ENCODE measurements around the gene OR51E1.
A peak's percentile ranks its signal among the peaks of the same experiment; 100 is the strongest.

OR51E1 gene

GRCh38 chr11:4643682-4644081 is at the start of gene OR51E1:
TSS of gene OR51E1 (plus strand) at chr11:4643982. CDS start at chr11:4652527, 8,545 bp downstream.
- Histone ChIP-seq H3K27me3 (ENCODE audit: control insufficient read depth, insufficient read depth, low read length) (no peaks in the 10 kb centered on the region), H3K9ac (ENCODE audit: low read depth, low read length) (no peak within 1 kb of the TSS), H3K9me3 (ENCODE audit: control insufficient read depth, insufficient read depth, low read length) (no peaks in the 10 kb centered on the region), H3K27ac (ENCODE audit: low read depth, low read length) (no peak within 1 kb of the TSS), H3K36me3 (ENCODE audit: control insufficient read depth, insufficient read depth, low read length) (no peaks in the 10 kb centered on the region), H3K4me3 (ENCODE audit: low read depth, low read length) (no peak within 1 kb of the TSS), H3K4me1 (ENCODE audit: control insufficient read depth, insufficient read depth, low read length) (no peaks in the 10 kb centered on the region)

- Histone ChIP-seq H3K4me3 (ENCODE audit: low read depth, low read length) (no peak overlapping the region), H3K27ac (ENCODE audit: low read depth, low read length) (no peak overlapping the region), H3K27me3 (ENCODE audit: control insufficient read depth, insufficient read depth, low read length) (no peaks in the 10 kb centered on the region), H3K36me3 (ENCODE audit: control insufficient read depth, insufficient read depth, low read length) (peaks cover 19% of the 10 kb centered on the region), H3K9me3 (ENCODE audit: control insufficient read depth, insufficient read depth, low read length) (0 out of 2 replicates have a peak, but pooled peaks cover 4% of the 10 kb centered on the region), H3K4me1 (ENCODE audit: control insufficient read depth, insufficient read depth, low read length) (peaks cover 4% of the 10 kb centered on the region; the same call in 1 of the 2 replicates), H3K9ac (ENCODE audit: low read depth, low read length) (no peak overlapping the region)
Measured at GRCh38 chr11:4605057-4605456, 38.7 kb upstream of the OR51E1 start.

- H3K9ac ChIP-seq (ENCODE audit: low read depth, low read length): no peak overlapping the region
Measured at GRCh38 chr11:4606231-4607015, 37.4 kb upstream of the OR51E1 start.

GRCh38 chr11:4607096-4607495 is 36.7 kb upstream of the OR51E1 start:
- Histone ChIP-seq H3K9ac (ENCODE audit: low read depth, low read length) (0 out of 2 replicates have a peak overlapping the region, but pooled peaks have one; percentile 27), H3K27me3 (ENCODE audit: control insufficient read depth, insufficient read depth, low read length) (no peaks in the 10 kb centered on the region), H3K4me1 (ENCODE audit: control insufficient read depth, insufficient read depth, low read length) (peaks cover 4% of the 10 kb centered on the region; the same call in 1 of the 2 replicates), H3K27ac (ENCODE audit: low read depth, low read length) (no peak overlapping the region), H3K36me3 (ENCODE audit: control insufficient read depth, insufficient read depth, low read length) (no peaks in the 10 kb centered on the region; the same call in 1 of the 2 replicates), H3K4me3 (ENCODE audit: low read depth, low read length) (peak overlapping the region; percentile 78), H3K9me3 (ENCODE audit: control insufficient read depth, insufficient read depth, low read length) (0 out of 2 replicates have a peak, but pooled peaks cover 4% of the 10 kb centered on the region)

More at GRCh38 chr11:4606231-4607015, 37.4 kb upstream of the OR51E1 start:
- H3K4me3 ChIP-seq (ENCODE audit: low read depth, low read length): no peak overlapping the region
- H3K4me1 ChIP-seq (ENCODE audit: control insufficient read depth, insufficient read depth, low read length): peaks cover 4% of the 10 kb centered on the region; the same call in 1 of the 2 replicates
- H3K9me3 ChIP-seq (ENCODE audit: control insufficient read depth, insufficient read depth, low read length): 0 out of 2 replicates have a peak, but pooled peaks cover 4% of the 10 kb centered on the region
- no peaks in the 10 kb centered on the region for H3K27me3 ChIP-seq (ENCODE audit: control insufficient read depth, insufficient read depth, low read length)
- H3K27ac ChIP-seq (ENCODE audit: low read depth, low read length): no peak overlapping the region
- H3K36me3 ChIP-seq (ENCODE audit: control insufficient read depth, insufficient read depth, low read length): peaks cover 7% of the 10 kb centered on the region; the same call in 1 of the 2 replicates

- Histone ChIP-seq H3K36me3 (ENCODE audit: control insufficient read depth, insufficient read depth, low read length) (no peaks in the 10 kb centered on the region), H3K9me3 (ENCODE audit: control insufficient read depth, insufficient read depth, low read length) (0 out of 2 replicates have a peak, but pooled peaks cover 4% of the 10 kb centered on the region), H3K27ac (ENCODE audit: low read depth, low read length) (peak within 1 kb of the TSS; percentile 95), H3K4me1 (ENCODE audit: control insufficient read depth, insufficient read depth, low read length) (peaks cover 4% of the 10 kb centered on the region; the same call in 1 of the 2 replicates), H3K4me3 (ENCODE audit: low read depth, low read length) (peak within 1 kb of the TSS; percentile 78), H3K9ac (ENCODE audit: low read depth, low read length) (peak within 1 kb of the TSS; percentile 69), H3K27me3 (ENCODE audit: control insufficient read depth, insufficient read depth, low read length) (no peaks in the 10 kb centered on the region)
Measured at GRCh38 chr11:4607781-4608666, 35.8 kb upstream of the OR51E1 start, which contains the start of gene TRIM68. TSS of gene TRIM68 (minus strand) at chr11:4608231. CDS start at chr11:4605504, 2,727 bp downstream.

- no peak overlapping the region for H3K4me3 ChIP-seq (ENCODE audit: low read depth, low read length)
- no peaks in the 10 kb centered on the region for H3K36me3 ChIP-seq (ENCODE audit: control insufficient read depth, insufficient read depth, low read length)
- no peak overlapping the region for H3K27ac ChIP-seq (ENCODE audit: low read depth, low read length)
- H3K9me3 ChIP-seq (ENCODE audit: control insufficient read depth, insufficient read depth, low read length): 0 out of 2 replicates have a peak, but pooled peaks cover 4% of the 10 kb centered on the region
- H3K9ac ChIP-seq (ENCODE audit: low read depth, low read length): no peak overlapping the region
- H3K4me1 ChIP-seq (ENCODE audit: control insufficient read depth, insufficient read depth, low read length): peaks cover 4% of the 10 kb centered on the region; the same call in 1 of the 2 replicates
- no peaks in the 10 kb centered on the region for H3K27me3 ChIP-seq (ENCODE audit: control insufficient read depth, insufficient read depth, low read length)
Measured at GRCh38 chr11:4610258-4610935, 33.4 kb upstream of the OR51E1 start.

GRCh38 chr11:4611986-4612385 is 31.8 kb upstream of the OR51E1 start:
- H3K36me3 ChIP-seq (ENCODE audit: control insufficient read depth, insufficient read depth, low read length): no peaks in the 10 kb centered on the region
- H3K4me3 ChIP-seq (ENCODE audit: low read depth, low read length): no peak overlapping the region
- no peak overlapping the region for H3K9ac ChIP-seq (ENCODE audit: low read depth, low read length)
- H3K27me3 ChIP-seq (ENCODE audit: control insufficient read depth, insufficient read depth, low read length): no peaks in the 10 kb centered on the region
- H3K9me3 ChIP-seq (ENCODE audit: control insufficient read depth, insufficient read depth, low read length): 0 out of 2 replicates have a peak, but pooled peaks cover 4% of the 10 kb centered on the region
- no peak overlapping the region for H3K27ac ChIP-seq (ENCODE audit: low read depth, low read length)
- peaks cover 4% of the 10 kb centered on the region; the same call in 1 of the 2 replicates for H3K4me1 ChIP-seq (ENCODE audit: control insufficient read depth, insufficient read depth, low read length)

GRCh38 chr11:4615856-4616444 is 27.8 kb upstream of the OR51E1 start:
- Histone ChIP-seq H3K36me3 (ENCODE audit: control insufficient read depth, insufficient read depth, low read length) (no peaks in the 10 kb centered on the region), H3K27me3 (ENCODE audit: control insufficient read depth, insufficient read depth, low read length) (no peaks in the 10 kb centered on the region)

GRCh38 chr11:4619514-4619913 is 24.3 kb upstream of the OR51E1 start:
- Histone ChIP-seq H3K9me3 (ENCODE audit: control insufficient read depth, insufficient read depth, low read length) (no peaks in the 10 kb centered on the region), H3K27me3 (ENCODE audit: control insufficient read depth, insufficient read depth, low read length) (no peaks in the 10 kb centered on the region), H3K4me1 (ENCODE audit: control insufficient read depth, insufficient read depth, low read length) (no peaks in the 10 kb centered on the region), H3K9ac (ENCODE audit: low read depth, low read length) (no peak overlapping the region), H3K36me3 (ENCODE audit: control insufficient read depth, insufficient read depth, low read length) (no peaks in the 10 kb centered on the region), H3K4me3 (ENCODE audit: low read depth, low read length) (no peak overlapping the region), H3K27ac (ENCODE audit: low read depth, low read length) (no peak overlapping the region)

More at GRCh38 chr11:4615856-4616444, 27.8 kb upstream of the OR51E1 start:
- H3K27ac ChIP-seq (ENCODE audit: low read depth, low read length): no peak overlapping the region
- H3K4me1 ChIP-seq (ENCODE audit: control insufficient read depth, insufficient read depth, low read length): no peaks in the 10 kb centered on the region
- H3K9ac ChIP-seq (ENCODE audit: low read depth, low read length): no peak overlapping the region
- H3K4me3 ChIP-seq (ENCODE audit: low read depth, low read length): no peak overlapping the region
- H3K9me3 ChIP-seq (ENCODE audit: control insufficient read depth, insufficient read depth, low read length): no peaks in the 10 kb centered on the region

Measured in HUES48 (cell line).